ENCODE results near the gene HSP90B1. TPM values are rescaled to one million over a fixed set of nuclear protein-coding genes. Genes with fewer than 3 reads are reported as not detected.

HSP90B1 gene
- total RNA-seq, 1 experiment from 2014 or later: 888 TPM

DNA sequence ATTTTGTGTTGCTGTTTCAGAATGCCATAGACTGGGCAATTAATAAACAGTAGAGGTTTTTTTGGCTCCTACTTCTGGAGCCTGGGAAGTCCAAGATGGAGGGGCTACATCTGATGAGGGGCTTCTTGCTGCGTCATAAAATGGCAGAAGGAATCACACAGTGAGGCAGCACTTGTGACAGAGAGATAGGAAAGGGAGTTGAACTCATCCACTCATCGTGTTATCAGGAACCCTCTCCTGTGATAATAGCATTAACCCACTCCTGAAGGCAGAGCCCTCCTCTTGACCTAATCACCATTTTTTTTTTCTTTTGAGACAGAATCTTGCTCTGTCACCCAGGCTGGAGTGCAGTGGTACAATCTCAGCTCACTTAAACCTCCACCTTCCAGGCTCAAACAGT is 45.2 kb downstream of the HSP90B1 start:
- TF ChIP-seq EZH2phosphoT487 (IDR thresholded peaks at IDR 0.05; ENCODE audit: borderline replicate concordance): no peak
- no peak for TF ChIP-seq EZH2 (IDR thresholded peaks at IDR 0.05)
- no peak for TF ChIP-seq SP1 (IDR thresholded peaks at IDR 0.05; ENCODE audit: low read depth)
- no peak for TF ChIP-seq YY1 (IDR thresholded peaks at IDR 0.05; ENCODE audit: extremely low read depth, insufficient replicate concordance, low read depth, low read length)
- TF ChIP-seq SRF (IDR thresholded peaks at IDR 0.05; ENCODE audit: low read depth): no peak
- no peak for TF ChIP-seq FOSL1 (IDR thresholded peaks at IDR 0.05; ENCODE audit: low read depth)
- TF ChIP-seq ZFX (IDR thresholded peaks at IDR 0.05): no peak
- TF ChIP-seq, protein P1, sequence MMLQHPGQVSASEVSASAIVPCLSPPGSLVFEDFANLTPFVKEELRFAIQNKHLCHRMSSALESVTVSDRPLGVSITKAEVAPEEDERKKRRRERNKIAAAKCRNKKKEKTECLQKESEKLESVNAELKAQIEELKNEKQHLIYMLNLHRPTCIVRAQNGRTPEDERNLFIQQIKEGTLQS (IDR thresholded peaks at IDR 0.05): no peak
- no peak for TF ChIP-seq EGR1 (IDR thresholded peaks at IDR 0.05; ENCODE audit: low read depth)
- TF ChIP-seq POLR2AphosphoS5 (IDR thresholded peaks at IDR 0.05; ENCODE audit: low read depth, low read length): no peak
- no peak for TF ChIP-seq ZNF274 (IDR thresholded peaks at IDR 0.05; ENCODE audit: low read depth, low read length)
- TF ChIP-seq TCF7L2 (IDR thresholded peaks at IDR 0.05; ENCODE audit: borderline replicate concordance, extremely low read depth, insufficient read depth, insufficient read length): no peak
- no peak for TF ChIP-seq SIN3A (IDR thresholded peaks at IDR 0.05; ENCODE audit: low read depth)
- no peak overlapping the region for H3K4me2 ChIP-seq (ENCODE audit: low read length)
- H3K27ac ChIP-seq (ENCODE audit: low read depth, low read length): no peak overlapping the region
- no peak overlapping the region for H2AFZ ChIP-seq (ENCODE audit: low read depth, low read length, poor library complexity, severe bottlenecking)
- no peak overlapping the region for H3K9ac ChIP-seq (ENCODE audit: low read length)
- BruUV-seq (replicated peaks): no TSS peak
- H3K36me3 ChIP-seq (ENCODE audit: control insufficient read depth in 1 of 2, insufficient read depth in 2 of 2, low read length in 2 of 2): peaks cover 12 to 34% of the 10 kb centered on the region in 2 experiments; a peak in 3 of 4 replicates
- RAD21 ChIA-PET (ENCODE audit: low non-redundant PET in 1 of 2, low total read pairs in 2 of 2, uncharacterized antibody in 2 of 2, unreplicated experiment in 2 of 2): no interaction called here
- no peaks in the 10 kb centered on the region for H3K27me3 ChIP-seq (ENCODE audit: insufficient read depth, low read length)
- no peaks in the 10 kb centered on the region for H4K20me1 ChIP-seq (ENCODE audit: insufficient read depth)
- CTCF ChIA-PET: no interaction called here
- H3K9me3 ChIP-seq (ENCODE audit: control insufficient read depth in 1 of 2, insufficient read depth in 1 of 2, low read depth in 1 of 2, low read length in 2 of 2): no peaks in the 10 kb centered on the region
- no peak for DNase-seq (ENCODE audit: low read depth, low spot score)
- no peaks in the 10 kb centered on the region for H3K9me2 ChIP-seq (ENCODE audit: insufficient read depth)
- no peaks in the 10 kb centered on the region for H3K4me1 ChIP-seq (ENCODE audit: control insufficient read depth in 1 of 2, insufficient read depth in 2 of 2, low read length in 2 of 2)
- H3K79me2 ChIP-seq (ENCODE audit: insufficient read depth, low read length): peaks cover 88% of the 10 kb centered on the region
- intact Hi-C loops (cut with micrococcal nuclease): no loop called here
- POLR2A ChIA-PET: interaction anchor here (1.7 kb wide), 1 partner anchor 10 kb away, joined by 3 read pairs; the partner anchor contains the start of gene TDG
- ATAC-seq: no peak
- H3K4me3 ChIP-seq (replicated peaks in 1 of 2; ENCODE audit: low read depth in 1 of 2, low read length in 2 of 2): no peak overlapping the region

Data from HCT116 (cell line).